Suprapubic skin (tissue), 4 donors: ENCODE data around the gene KCNK16. TPM values are rescaled to one million over a fixed set of nuclear protein-coding genes. Genes with fewer than 3 reads are reported as not detected.

ENCODE experiments used
- DNase-seq, 2 donors: peaks; one replicate each; pipeline ENCODE4 v3.0.0-alpha.2; 2019; ENCODE audit warnings: low spot score in 2 of 2
- H3K27ac ChIP-seq: fragments of 200-600 bp; sonication (generic); one replicate; pipeline ENCODE4 v1.5.1; 2019
- H3K27me3 ChIP-seq: fragments of 200-600 bp; sonication (generic); one replicate; pipeline ENCODE4 v1.5.1; 2019
- H3K36me3 ChIP-seq: fragments of 200-600 bp; sonication (generic); one replicate; pipeline ENCODE4 v1.5.1; 2019
- H3K4me1 ChIP-seq: fragments of 200-600 bp; sonication (generic); one replicate; pipeline ENCODE4 v1.5.1; 2019
- H3K4me3 ChIP-seq: fragments of 200-600 bp; sonication (generic); one replicate; pipeline ENCODE4 v1.5.1; 2019; ENCODE audit warnings: mild to moderate bottlenecking
- H3K9me3 ChIP-seq: fragments of 200-600 bp; sonication (generic); one replicate; pipeline ENCODE4 v1.5.1; 2019
- EP300 ChIP-seq: sonication (generic); formaldehyde crosslinking; IDR thresholded peaks from one replicate; pipeline ENCODE4 v1.6.1; 2017; ENCODE audit warnings: antibody characterized with exemption
- POLR2A ChIP-seq, 2 donors: fragments of 450-650 bp; IDR thresholded peaks; one replicate each; pipeline ENCODE4 v1.6.1; 2017; ENCODE audit warnings: antibody characterized with exemption in 2 of 2, mild to moderate bottlenecking in 2 of 2, moderate library complexity in 2 of 2
- POLR2AphosphoS5 ChIP-seq, 3 donors: sonication (generic); formaldehyde crosslinking; IDR thresholded peaks; one replicate each; pipeline ENCODE4 v1.6.1; 2017; ENCODE audit warnings: antibody characterized with exemption in 3 of 3
- WGBS: methylation state at CpG from one replicate; pipeline ENCODE4 v1.1.5; 2018; 5-methylcytosine and 5-hydroxymethylcytosine counted together
- total RNA-seq, 4 donors: library from RNA; depleted of rRNA; stranded (reverse); fragments of >200 nt; gene quantifications; one replicate each; pipeline ENCODE4 v1.1.0, GENCODE V29; 2016
- TF ChIP-seq, protein P1 (sequence below), 2 donors: fragments of 200-600 bp in 1 of 2; fragments of 450-650 bp in 1 of 2; sonication (generic) in 1 of 2; IDR thresholded peaks; one replicate each; pipeline ENCODE4 v1.5.1; 2016 to 2019; ENCODE audit warnings: antibody characterized with exemption in 2 of 2, mild to moderate bottlenecking in 1 of 2, moderate library complexity in 1 of 2

KCNK16 gene
- total RNA-seq, 4 donors from 2014 or later, result not detected

DNA sequence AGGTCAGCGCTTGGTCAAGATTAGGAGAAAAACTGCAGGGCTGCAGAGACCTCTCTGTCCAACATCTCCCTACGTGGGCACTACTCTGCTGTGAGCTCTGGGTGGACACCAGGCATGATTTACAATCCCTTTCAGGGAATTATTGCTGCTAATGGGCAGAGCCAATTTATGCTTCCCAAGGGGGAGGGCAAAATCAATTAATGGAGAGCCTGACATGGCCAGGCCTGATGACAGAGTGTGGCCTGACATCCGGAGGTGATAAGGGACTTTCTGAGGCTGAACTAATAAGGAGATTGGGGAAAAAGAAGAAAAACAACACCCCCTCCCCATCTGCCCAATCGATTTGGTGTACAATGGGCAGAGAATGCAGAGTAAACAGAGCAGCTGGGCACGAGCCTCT is 5.0 kb upstream of the KCNK16 start:
- no peak for DNase-seq
- H3K9me3 ChIP-seq, result no peaks in the 10 kb centered on the region
- TF ChIP-seq, protein P1, sequence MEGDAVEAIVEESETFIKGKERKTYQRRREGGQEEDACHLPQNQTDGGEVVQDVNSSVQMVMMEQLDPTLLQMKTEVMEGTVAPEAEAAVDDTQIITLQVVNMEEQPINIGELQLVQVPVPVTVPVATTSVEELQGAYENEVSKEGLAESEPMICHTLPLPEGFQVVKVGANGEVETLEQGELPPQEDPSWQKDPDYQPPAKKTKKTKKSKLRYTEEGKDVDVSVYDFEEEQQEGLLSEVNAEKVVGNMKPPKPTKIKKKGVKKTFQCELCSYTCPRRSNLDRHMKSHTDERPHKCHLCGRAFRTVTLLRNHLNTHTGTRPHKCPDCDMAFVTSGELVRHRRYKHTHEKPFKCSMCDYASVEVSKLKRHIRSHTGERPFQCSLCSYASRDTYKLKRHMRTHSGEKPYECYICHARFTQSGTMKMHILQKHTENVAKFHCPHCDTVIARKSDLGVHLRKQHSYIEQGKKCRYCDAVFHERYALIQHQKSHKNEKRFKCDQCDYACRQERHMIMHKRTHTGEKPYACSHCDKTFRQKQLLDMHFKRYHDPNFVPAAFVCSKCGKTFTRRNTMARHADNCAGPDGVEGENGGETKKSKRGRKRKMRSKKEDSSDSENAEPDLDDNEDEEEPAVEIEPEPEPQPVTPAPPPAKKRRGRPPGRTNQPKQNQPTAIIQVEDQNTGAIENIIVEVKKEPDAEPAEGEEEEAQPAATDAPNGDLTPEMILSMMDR (IDR thresholded peaks at IDR 0.05), result no peak
- TF ChIP-seq POLR2A (IDR thresholded peaks at IDR 0.05), result no peak
- TF ChIP-seq EP300, result no peak
- TF ChIP-seq POLR2AphosphoS5 (IDR thresholded peaks at IDR 0.05), result no peak
- no peak overlapping the region for H3K4me3 ChIP-seq
- WGBS, result 83% methylated on average over 5 of the region's 5 CpGs
- H3K27ac ChIP-seq, result no peak overlapping the region
- H3K4me1 ChIP-seq, result no peaks in the 10 kb centered on the region
- no peaks in the 10 kb centered on the region for H3K36me3 ChIP-seq
- H3K27me3 ChIP-seq, result peaks cover 6% of the 10 kb centered on the region

DNA sequence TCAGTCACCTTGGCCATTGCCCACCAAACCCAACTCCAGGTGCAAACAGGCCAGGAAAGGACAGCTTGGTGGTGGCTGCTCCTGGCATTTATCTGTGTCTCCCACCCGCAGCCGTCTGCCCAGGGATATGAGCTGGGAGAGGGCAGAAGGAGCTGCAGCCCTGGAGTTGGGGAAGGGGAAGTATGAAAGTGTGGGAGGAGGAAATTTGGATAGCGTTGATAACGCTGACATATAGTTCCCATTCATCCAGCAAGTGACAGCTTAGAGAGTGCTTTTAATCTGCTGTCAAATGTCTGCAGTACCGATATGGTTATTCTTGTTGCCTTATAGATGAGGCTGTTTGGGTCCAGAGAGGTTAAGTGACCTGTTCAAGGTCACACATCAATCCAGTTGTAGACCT is 741 bp downstream of the KCNK16 start:
- no peak for DNase-seq
- TF ChIP-seq EP300 (no peak), POLR2AphosphoS5 (IDR thresholded peaks at IDR 0.05) (no peak), POLR2A (IDR thresholded peaks at IDR 0.05) (no peak)
- TF ChIP-seq, protein P1 (IDR thresholded peaks at IDR 0.05), result no peak
- Histone ChIP-seq H3K4me1 (no peaks in the 10 kb centered on the region), H3K27me3 (peaks cover 3% of the 10 kb centered on the region), H3K27ac (no peak overlapping the region), H3K9me3 (no peaks in the 10 kb centered on the region), H3K36me3 (no peaks in the 10 kb centered on the region), H3K4me3 (no peak overlapping the region)
- 69% methylated on average over 5 of the region's 5 CpGs for WGBS

DNA sequence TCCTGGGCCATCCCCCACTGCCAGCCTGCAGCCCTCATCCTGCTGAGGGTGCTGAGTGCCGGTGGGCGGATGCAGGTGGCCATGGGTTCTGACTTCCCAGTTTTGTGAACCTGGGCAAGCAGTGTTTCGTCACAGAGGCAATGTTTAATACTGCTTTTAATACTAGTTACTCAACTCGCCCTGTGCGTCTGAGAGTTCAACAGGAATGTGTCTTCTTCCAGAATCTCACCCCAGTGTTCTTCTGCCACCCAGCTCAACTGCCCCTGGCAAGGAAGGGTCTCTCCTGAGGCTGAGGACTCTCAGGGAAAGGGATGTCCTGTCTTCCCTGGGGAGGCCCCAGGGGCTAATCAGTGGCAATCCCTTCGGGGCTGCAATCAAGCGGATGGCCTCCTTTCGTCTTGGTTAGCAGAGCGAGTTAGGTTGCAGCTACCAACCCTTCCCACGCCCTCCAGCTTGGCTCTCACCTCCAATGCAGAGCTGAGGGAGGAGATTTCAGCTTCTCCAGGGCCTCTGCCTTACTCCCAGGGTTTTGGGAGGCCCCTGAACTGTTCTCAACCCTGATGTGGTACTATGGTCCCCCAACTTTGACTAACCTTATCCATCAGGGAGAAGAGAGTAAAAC is 2.0 kb downstream of the KCNK16 start:
- Histone ChIP-seq H3K9me3 (no peaks in the 10 kb centered on the region), H3K4me3 (no peak overlapping the region), H3K27me3 (peaks cover 15% of the 10 kb centered on the region), H3K27ac (no peak overlapping the region), H3K36me3 (no peaks in the 10 kb centered on the region), H3K4me1 (no peaks in the 10 kb centered on the region)
- 80% methylated on average over 5 of the region's 10 CpGs for WGBS
- no peak for TF ChIP-seq EP300
- no peak for TF ChIP-seq POLR2A (IDR thresholded peaks at IDR 0.05)
- TF ChIP-seq, protein P1 (IDR thresholded peaks at IDR 0.05), result no peak
- TF ChIP-seq POLR2AphosphoS5 (IDR thresholded peaks at IDR 0.05), result no peak
- no peak for DNase-seq

DNA sequence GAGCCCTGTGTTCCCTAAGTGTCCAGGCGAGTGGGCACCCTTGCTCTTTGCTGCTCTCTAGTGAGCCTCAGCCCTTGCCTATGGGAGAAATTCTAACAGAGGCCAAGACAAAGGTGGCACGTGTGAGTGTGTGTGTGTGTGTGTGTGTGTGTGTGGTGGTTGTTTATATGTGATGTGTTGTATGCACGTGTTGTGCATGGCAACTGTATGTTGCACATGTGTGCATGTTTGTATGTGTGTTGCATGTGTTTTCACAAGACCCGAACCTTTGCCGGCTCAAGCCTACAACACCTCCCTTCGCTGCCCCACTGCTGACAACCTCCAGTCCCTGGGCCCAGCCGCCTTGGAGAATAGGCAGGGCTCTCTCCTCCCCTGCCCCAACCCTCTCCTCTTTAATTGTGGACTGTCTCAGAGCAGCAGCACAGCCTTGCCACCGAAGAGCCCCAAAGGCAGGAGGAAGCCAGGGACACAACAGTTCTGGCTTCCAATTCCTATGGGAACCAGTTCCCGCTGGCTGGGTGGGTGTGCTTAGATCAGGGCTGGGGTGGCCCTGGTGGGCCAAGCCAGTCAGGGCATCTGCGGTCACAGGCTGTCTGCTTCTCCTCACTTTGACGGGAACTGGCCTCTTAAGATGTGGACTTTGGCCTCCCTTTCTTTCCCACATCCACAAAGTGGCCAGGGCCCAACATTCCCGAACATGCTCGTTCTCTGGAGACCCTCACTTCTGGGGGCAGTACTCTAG is 2.7 kb downstream of the KCNK16 start:
- 70% methylated on average over 9 of the region's 13 CpGs for WGBS
- Histone ChIP-seq H3K4me3 (no peak overlapping the region), H3K9me3 (no peaks in the 10 kb centered on the region), H3K36me3 (no peaks in the 10 kb centered on the region), H3K27me3 (peaks cover 21% of the 10 kb centered on the region), H3K4me1 (no peaks in the 10 kb centered on the region), H3K27ac (no peak overlapping the region)
- no peak for DNase-seq
- TF ChIP-seq EP300 (no peak), POLR2AphosphoS5 (IDR thresholded peaks at IDR 0.05) (no peak), POLR2A (IDR thresholded peaks at IDR 0.05) (no peak)
- TF ChIP-seq, protein P1 (IDR thresholded peaks at IDR 0.05), result no peak

DNA sequence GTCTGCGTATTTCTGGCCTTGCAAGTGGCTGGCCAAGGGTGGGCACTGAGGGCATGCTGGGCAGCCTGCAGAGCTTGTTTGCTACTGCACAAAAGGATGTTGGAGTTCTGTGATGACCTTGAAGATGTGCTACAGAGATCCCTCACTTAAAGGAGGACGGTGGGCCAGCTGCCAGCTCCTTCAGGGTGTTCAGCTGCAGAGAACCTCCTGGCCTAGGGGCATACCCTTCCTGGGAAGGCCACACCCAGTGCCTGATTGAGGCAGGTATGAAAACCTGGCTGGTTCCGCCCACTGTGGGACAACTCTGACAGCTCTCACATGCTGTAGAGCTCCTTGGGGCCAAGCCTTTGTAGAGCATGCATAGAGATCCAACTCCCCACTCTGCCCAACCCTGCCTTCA is 5.2 kb downstream of the KCNK16 start:
- WGBS, result 52% methylated on average over 3 of the region's 3 CpGs
- TF ChIP-seq, protein P1 (IDR thresholded peaks at IDR 0.05), result no peak
- TF ChIP-seq POLR2AphosphoS5 (IDR thresholded peaks at IDR 0.05) (no peak), EP300 (no peak), POLR2A (IDR thresholded peaks at IDR 0.05) (no peak)
- Histone ChIP-seq H3K27me3 (peaks cover 44% of the 10 kb centered on the region), H3K9me3 (no peaks in the 10 kb centered on the region), H3K27ac (no peak overlapping the region), H3K4me3 (no peak overlapping the region), H3K4me1 (peaks cover 12% of the 10 kb centered on the region), H3K36me3 (no peaks in the 10 kb centered on the region)
- DNase-seq, result no peak
